Suprapubic skin (tissue), 4 donors: ENCODE results near the gene HACL1. TPM values are rescaled to one million over a fixed set of nuclear protein-coding genes. Genes with fewer than 3 reads are reported as not detected.
"Not testable (repeated sequence)": the region's sequence is repeated elsewhere in the genome, so short reads cannot be mapped to it uniquely, and the experiment has no call there.

Experiments used
- DNase-seq, 2 donors: peaks; one replicate each; pipeline ENCODE4 v3.0.0-alpha.2; 2019; ENCODE audit warnings: low spot score in 2 of 2
- H3K27ac ChIP-seq: fragments of 200-600 bp; sonication (generic); one replicate; pipeline ENCODE4 v1.5.1; 2019
- H3K27me3 ChIP-seq: fragments of 200-600 bp; sonication (generic); one replicate; pipeline ENCODE4 v1.5.1; 2019
- H3K36me3 ChIP-seq: fragments of 200-600 bp; sonication (generic); one replicate; pipeline ENCODE4 v1.5.1; 2019
- H3K4me1 ChIP-seq: fragments of 200-600 bp; sonication (generic); one replicate; pipeline ENCODE4 v1.5.1; 2019
- H3K4me3 ChIP-seq: fragments of 200-600 bp; sonication (generic); one replicate; pipeline ENCODE4 v1.5.1; 2019; ENCODE audit warnings: mild to moderate bottlenecking
- H3K9me3 ChIP-seq: fragments of 200-600 bp; sonication (generic); one replicate; pipeline ENCODE4 v1.5.1; 2019
- CTCF ChIP-seq, 2 donors: fragments of 200-600 bp in 1 of 2; fragments of 450-650 bp in 1 of 2; sonication (generic) in 1 of 2; IDR thresholded peaks; one replicate each; pipeline ENCODE4 v1.5.1; 2016 to 2019; ENCODE audit warnings: antibody characterized with exemption in 2 of 2, mild to moderate bottlenecking in 1 of 2, moderate library complexity in 1 of 2
- EP300 ChIP-seq: sonication (generic); formaldehyde crosslinking; IDR thresholded peaks from one replicate; pipeline ENCODE4 v1.6.1; 2017; ENCODE audit warnings: antibody characterized with exemption
- POLR2A ChIP-seq, 2 donors: fragments of 450-650 bp; IDR thresholded peaks; one replicate each; pipeline ENCODE4 v1.6.1; 2017; ENCODE audit warnings: antibody characterized with exemption in 2 of 2, mild to moderate bottlenecking in 2 of 2, moderate library complexity in 2 of 2
- POLR2AphosphoS5 ChIP-seq, 3 donors: sonication (generic); formaldehyde crosslinking; IDR thresholded peaks; one replicate each; pipeline ENCODE4 v1.6.1; 2017; ENCODE audit warnings: antibody characterized with exemption in 3 of 3
- WGBS: methylation state at CpG from one replicate; pipeline ENCODE4 v1.1.5; 2018; 5-methylcytosine and 5-hydroxymethylcytosine counted together
- total RNA-seq, 4 donors: library from RNA; depleted of rRNA; stranded (reverse); fragments of >200 nt; gene quantifications; one replicate each; pipeline ENCODE4 v1.1.0, GENCODE V29; 2016

HACL1 gene
- total RNA-seq, 4 donors from 2014 or later: 13.1 to 33.0 (median 19.5) TPM

GRCh38 chr3:15628967-15629366 is 27.6 kb upstream of the HACL1 start:
- Histone ChIP-seq H3K4me3 (no peak overlapping the region), H3K36me3 (no peaks in the 10 kb centered on the region), H3K27me3 (no peaks in the 10 kb centered on the region), H3K27ac (no peak overlapping the region), H3K9me3 (no peaks in the 10 kb centered on the region), H3K4me1 (peaks cover 16% of the 10 kb centered on the region)
- DNase-seq: no peak
- no peak for TF ChIP-seq CTCF (IDR thresholded peaks at IDR 0.05)
- no peak for TF ChIP-seq POLR2AphosphoS5 (IDR thresholded peaks at IDR 0.05)
- no peak for TF ChIP-seq EP300
- no peak for TF ChIP-seq POLR2A (IDR thresholded peaks at IDR 0.05)

- no peaks in the 10 kb centered on the region for H3K4me1 ChIP-seq
- H3K36me3 ChIP-seq: no peaks in the 10 kb centered on the region
- DNase-seq: no peak
- WGBS: 76% methylated on average over 4 of the region's 4 CpGs
- H3K4me3 ChIP-seq: no peak overlapping the region
- H3K27me3 ChIP-seq: no peaks in the 10 kb centered on the region
- H3K9me3 ChIP-seq: peaks cover 12% of the 10 kb centered on the region
- H3K27ac ChIP-seq: no peak overlapping the region
- TF ChIP-seq POLR2AphosphoS5 (IDR thresholded peaks at IDR 0.05) (no peak), EP300 (no peak), CTCF (IDR thresholded peaks at IDR 0.05) (no peak), POLR2A (IDR thresholded peaks at IDR 0.05) (no peak)
These were observed 22.4 kb upstream of the HACL1 start for GRCh38 chr3:15623535-15624440.

GRCh38 chr3:15619659-15620464 is 18.5 kb upstream of the HACL1 start:
- WGBS: 90% methylated on average over 8 of the region's 8 CpGs
- H3K9me3 ChIP-seq: peaks cover 12% of the 10 kb centered on the region
- not testable (repeated sequence) for H3K27ac ChIP-seq, H3K36me3 ChIP-seq, H3K4me1 ChIP-seq, H3K27me3 ChIP-seq, H3K4me3 ChIP-seq, DNase-seq

- no peaks in the 10 kb centered on the region for H3K27me3 ChIP-seq
- H3K9me3 ChIP-seq: peaks cover 12% of the 10 kb centered on the region
- no peaks in the 10 kb centered on the region for H3K4me1 ChIP-seq
- H3K36me3 ChIP-seq: no peaks in the 10 kb centered on the region
- DNase-seq: no peak
- TF ChIP-seq POLR2A (IDR thresholded peaks at IDR 0.05): no peak
- TF ChIP-seq CTCF (IDR thresholded peaks at IDR 0.05): no peak
- 91% methylated on average over 6 of the region's 6 CpGs for WGBS
- no peak overlapping the region for H3K4me3 ChIP-seq
- H3K27ac ChIP-seq: no peak overlapping the region
These were observed 14.7 kb upstream of the HACL1 start for GRCh38 chr3:15616053-15616452.

- no peak for DNase-seq
- no peaks in the 10 kb centered on the region for H3K27me3 ChIP-seq
- no peak overlapping the region for H3K4me3 ChIP-seq
- peaks cover under 1% of the 10 kb centered on the region for H3K9me3 ChIP-seq
- no peaks in the 10 kb centered on the region for H3K4me1 ChIP-seq
- no peak overlapping the region for H3K27ac ChIP-seq
- H3K36me3 ChIP-seq: no peaks in the 10 kb centered on the region
- 80% methylated on average over 1 of the region's 1 CpG for WGBS
- TF ChIP-seq POLR2AphosphoS5 (IDR thresholded peaks at IDR 0.05) (no peak), EP300 (no peak), POLR2A (IDR thresholded peaks at IDR 0.05) (no peak), CTCF (IDR thresholded peaks at IDR 0.05) (no peak)
These were observed 13.6 kb upstream of the HACL1 start for GRCh38 chr3:15614958-15615357.
